Ectodermal cell (in vitro differentiated cells): ENCODE data around the gene TMEM250.
"Not testable (repeated sequence)": the region's sequence is repeated elsewhere in the genome, so short reads cannot be mapped to it uniquely, and the experiment has no call there.

Source experiments
- H3K27ac ChIP-seq: 2 replicates; pipeline ENCODE4 v1.7.0; 2013; ENCODE audit warnings: mild to moderate bottlenecking, low read depth, low read length; ENCODE audit not compliant: insufficient read depth, poor library complexity, severe bottlenecking
- H3K27me3 ChIP-seq: 2 replicates; pipeline ENCODE4 v1.7.0; 2013; ENCODE audit warnings: mild to moderate bottlenecking, low read length; ENCODE audit not compliant: insufficient read depth, control insufficient read depth, poor library complexity, severe bottlenecking
- H3K36me3 ChIP-seq: one replicate; pipeline ENCODE4 v1.7.0; 2013; ENCODE audit warnings: low read length; ENCODE audit not compliant: control insufficient read depth, insufficient read depth
- H3K4me1 ChIP-seq: one replicate; pipeline ENCODE4 v1.7.0; 2013; ENCODE audit warnings: low read length; ENCODE audit not compliant: control insufficient read depth, insufficient read depth
- H3K4me3 ChIP-seq: 2 replicates; pipeline ENCODE4 v1.7.0; 2013; ENCODE audit warnings: low read depth, low read length, control low read depth; ENCODE audit not compliant: insufficient read depth
- H3K9me3 ChIP-seq: 2 replicates; pipeline ENCODE4 v1.7.0; 2013; ENCODE audit warnings: mild to moderate bottlenecking, low read length, moderate library complexity; ENCODE audit not compliant: control insufficient read depth
- WGBS, 2 experiments: methylation state at CpG; one replicate each; pipeline ENCODE4 v1.1.7; 2013; ENCODE audit warnings: missing lambda C conversion rate in 2 of 2; 5-methylcytosine and 5-hydroxymethylcytosine counted together

Gene TMEM250

GRCh38 chr9:136153381-136154065 is 34.8 kb upstream of the TMEM250 start:
- Histone ChIP-seq H3K27ac (no peak overlapping the region), H3K27me3 (peaks cover 25% of the 10 kb centered on the region), H3K4me3 (no peak overlapping the region), H3K9me3 (no peaks in the 10 kb centered on the region), H3K4me1 (peaks cover 9% of the 10 kb centered on the region), H3K36me3 (no peaks in the 10 kb centered on the region)
- 85 to 87% methylated on average over 23 to 24 of the region's 24 CpGs for WGBS, 2 experiments

DNA sequence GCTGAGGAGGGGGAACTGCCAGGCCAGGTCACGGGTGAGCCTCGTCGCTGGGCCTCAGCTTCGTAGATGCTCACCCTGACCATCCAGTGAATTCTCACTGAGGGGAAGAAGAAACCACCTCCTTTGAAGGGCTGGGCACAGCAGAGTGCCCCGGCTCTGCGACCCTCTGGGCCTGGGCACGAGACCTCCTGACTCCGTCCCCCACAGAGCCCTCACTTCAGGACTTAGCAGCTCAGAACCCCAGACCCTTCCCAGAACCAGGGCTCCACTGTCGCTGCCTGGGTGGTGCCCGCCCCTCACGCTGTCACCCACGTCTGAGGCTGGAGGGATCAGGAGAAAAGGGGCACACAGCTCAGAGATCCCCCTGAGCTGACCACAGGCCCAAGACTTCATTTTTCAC is 34.3 kb upstream of the TMEM250 start:
- no peaks in the 10 kb centered on the region for H3K36me3 ChIP-seq
- H3K27ac ChIP-seq, result no peak overlapping the region
- H3K4me1 ChIP-seq, result peaks cover 15% of the 10 kb centered on the region
- H3K9me3 ChIP-seq, result no peaks in the 10 kb centered on the region
- WGBS, 2 experiments, result 93 to 94% methylated on average over 12 of the region's 12 CpGs
- no peak overlapping the region for H3K4me3 ChIP-seq
- peaks cover 25% of the 10 kb centered on the region for H3K27me3 ChIP-seq

DNA sequence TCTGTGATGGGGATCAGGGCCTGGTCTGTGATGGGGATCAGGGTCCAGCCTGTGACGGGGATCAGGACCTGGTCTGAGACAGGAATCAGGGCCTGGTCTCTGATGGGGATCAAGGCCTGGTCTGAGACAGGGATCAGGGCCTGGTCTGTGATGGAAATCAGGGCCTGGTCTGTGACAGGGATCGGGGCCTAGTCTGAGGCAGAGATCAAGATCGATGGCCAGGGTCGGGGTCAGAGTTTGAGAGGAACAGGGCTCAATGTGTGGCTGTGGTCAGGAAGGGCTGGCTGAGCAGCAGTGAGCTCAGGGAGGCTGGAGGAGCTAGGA is 33.8 kb upstream of the TMEM250 start:
- peaks cover 25% of the 10 kb centered on the region for H3K27me3 ChIP-seq
- no peaks in the 10 kb centered on the region for H3K36me3 ChIP-seq
- WGBS, 2 experiments, result 92% methylated on average over 4 of the region's 4 CpGs
- no peak overlapping the region for H3K27ac ChIP-seq
- H3K4me3 ChIP-seq, result no peak overlapping the region
- H3K9me3 ChIP-seq, result no peaks in the 10 kb centered on the region
- H3K4me1 ChIP-seq, result peaks cover 16% of the 10 kb centered on the region

DNA sequence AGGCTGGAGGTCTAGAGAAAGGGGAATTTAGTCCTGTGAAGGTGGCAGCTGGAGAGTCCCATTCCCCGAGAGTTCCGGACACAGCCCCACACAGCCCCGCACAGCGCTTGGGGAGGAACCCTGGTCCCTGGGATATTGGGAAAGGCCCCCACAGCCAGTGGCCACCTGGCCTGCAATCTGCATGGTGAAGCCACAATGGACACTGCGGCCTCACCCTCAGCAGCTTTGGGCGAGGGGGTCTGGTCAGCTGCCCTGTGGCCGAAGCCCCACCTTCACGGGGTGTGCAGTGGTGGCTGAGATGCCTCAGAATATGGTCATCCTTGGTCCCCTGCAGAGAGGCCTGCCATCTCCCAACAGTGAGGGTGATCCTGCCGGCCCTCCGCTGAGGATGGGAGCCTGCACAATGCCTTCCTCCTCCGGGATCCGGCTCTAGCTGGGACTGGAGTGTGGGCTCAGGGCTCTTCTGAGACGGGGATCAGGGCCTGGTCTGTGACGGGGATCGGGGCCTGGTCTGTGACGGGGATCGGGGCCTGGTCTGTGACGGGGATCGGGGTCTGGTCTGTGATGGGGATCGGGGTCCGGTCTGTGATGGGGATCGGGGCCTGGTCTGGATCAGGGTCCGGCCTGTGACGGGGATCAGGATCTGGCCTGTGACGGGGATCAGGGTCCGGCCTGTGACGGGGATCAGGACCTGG is 33.3 kb upstream of the TMEM250 start:
- no peak overlapping the region for H3K4me3 ChIP-seq
- no peaks in the 10 kb centered on the region for H3K9me3 ChIP-seq
- peaks cover 25% of the 10 kb centered on the region for H3K27me3 ChIP-seq
- no peak overlapping the region for H3K27ac ChIP-seq
- peaks cover 16% of the 10 kb centered on the region for H3K4me1 ChIP-seq
- 78 to 79% methylated on average over 27 of the region's 27 CpGs for WGBS, 2 experiments
- no peaks in the 10 kb centered on the region for H3K36me3 ChIP-seq

DNA sequence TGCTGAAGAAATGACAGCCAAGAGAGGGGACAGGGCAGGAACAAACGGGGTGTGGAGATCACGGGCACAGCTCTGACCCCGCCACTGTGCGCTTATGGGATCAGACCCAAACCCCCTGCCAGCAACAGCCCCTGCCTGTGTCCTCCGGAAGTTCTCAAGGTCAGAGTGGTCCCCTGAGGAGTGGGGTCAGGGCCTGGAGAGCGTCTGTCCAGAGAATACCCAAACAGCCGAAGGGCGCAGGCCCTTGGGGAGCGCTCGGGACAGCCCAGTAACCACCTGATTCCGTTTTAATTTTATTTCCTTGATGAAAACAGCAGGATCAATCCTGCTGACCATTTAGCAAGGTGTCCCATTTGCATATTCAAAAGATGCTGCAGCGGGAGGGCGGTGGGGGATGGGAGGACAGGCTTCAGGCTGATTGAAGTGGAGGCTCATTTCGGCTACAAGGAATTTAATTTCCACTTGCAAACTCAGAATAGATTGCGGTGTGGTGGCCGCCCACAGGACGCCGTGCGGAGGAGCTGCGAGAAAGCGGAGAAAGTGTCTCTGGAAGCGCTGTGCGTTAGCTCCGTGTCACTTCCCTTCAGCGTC is 32.6 kb upstream of the TMEM250 start:
- WGBS, 2 experiments, result 15 to 19% methylated on average over 25 of the region's 25 CpGs
- Histone ChIP-seq H3K27me3 (peaks cover 25% of the 10 kb centered on the region), H3K36me3 (no peaks in the 10 kb centered on the region), H3K9me3 (no peaks in the 10 kb centered on the region), H3K27ac (no peak overlapping the region), H3K4me3 (no peak overlapping the region), H3K4me1 (peaks cover 16% of the 10 kb centered on the region)

DNA sequence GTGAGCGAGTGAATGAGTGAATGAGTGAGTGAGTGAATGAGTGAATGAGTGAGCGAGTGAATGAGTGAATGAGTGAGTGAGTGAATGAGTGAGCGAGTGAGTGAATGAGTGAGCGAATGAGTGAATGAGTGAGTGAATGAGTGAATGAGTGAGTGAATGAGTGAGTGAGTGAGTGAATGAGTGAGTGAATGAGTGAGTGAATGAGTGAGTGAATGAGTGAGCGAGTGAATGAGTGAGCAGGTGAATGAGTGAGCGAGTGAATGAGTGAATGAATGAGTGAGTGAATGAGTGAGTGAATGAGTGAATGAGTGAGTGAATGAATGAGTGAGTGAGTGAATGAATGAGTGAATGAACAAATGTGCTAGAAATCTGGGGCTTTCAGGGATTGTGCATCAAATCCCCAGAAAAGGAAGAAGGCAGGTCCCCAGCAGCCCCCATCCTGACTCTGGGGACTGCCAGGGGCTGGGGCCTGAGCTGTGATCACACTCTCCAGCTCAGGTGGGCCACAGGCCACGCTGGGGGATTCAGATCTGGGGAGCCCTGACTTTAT is 32.1 kb upstream of the TMEM250 start:
- H3K27me3 ChIP-seq, result peaks cover 25% of the 10 kb centered on the region
- 83 to 84% methylated on average over 7 of the region's 7 CpGs for WGBS, 2 experiments
- not testable (repeated sequence) for H3K9me3 ChIP-seq, H3K36me3 ChIP-seq, H3K4me3 ChIP-seq, H3K27ac ChIP-seq
- H3K4me1 ChIP-seq, result peaks cover 16% of the 10 kb centered on the region

- Histone ChIP-seq H3K9me3 (no peaks in the 10 kb centered on the region), H3K4me3 (no peak overlapping the region), H3K36me3 (no peaks in the 10 kb centered on the region), H3K27me3 (peaks cover 25% of the 10 kb centered on the region), H3K27ac (no peak overlapping the region), H3K4me1 (peaks cover 16% of the 10 kb centered on the region)
- 93 to 94% methylated on average over 9 of the region's 9 CpGs for WGBS, 2 experiments
Observed at GRCh38 chr9:136149853-136150252, 31.2 kb upstream of the TMEM250 start.

DNA sequence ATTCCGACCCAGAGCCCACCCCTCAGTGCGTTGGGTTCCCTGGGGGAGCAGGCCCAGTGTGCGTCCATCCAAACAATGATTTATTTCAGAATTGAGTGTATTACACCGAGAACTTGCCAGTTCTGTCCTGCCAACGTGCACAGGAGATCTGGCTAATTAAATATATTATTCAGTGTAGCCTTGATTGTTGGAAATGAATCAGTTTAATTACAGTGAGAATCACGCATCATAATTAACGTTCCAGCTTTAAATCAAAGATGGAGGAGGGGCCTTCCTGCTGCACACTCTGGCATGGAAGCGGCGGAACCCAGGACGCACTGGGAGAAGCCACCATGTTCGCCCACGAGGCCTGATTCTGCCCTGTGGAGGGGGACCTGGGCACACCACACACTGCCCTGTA is 30.7 kb upstream of the TMEM250 start:
- peaks cover 25% of the 10 kb centered on the region for H3K27me3 ChIP-seq
- peaks cover 16% of the 10 kb centered on the region for H3K4me1 ChIP-seq
- 88 to 90% methylated on average over 12 of the region's 12 CpGs for WGBS, 2 experiments
- H3K36me3 ChIP-seq, result no peaks in the 10 kb centered on the region
- H3K9me3 ChIP-seq, result no peaks in the 10 kb centered on the region
- H3K27ac ChIP-seq, result no peak overlapping the region
- H3K4me3 ChIP-seq, result no peak overlapping the region

- H3K27ac ChIP-seq, result no peak overlapping the region
- no peak overlapping the region for H3K4me3 ChIP-seq
- no peaks in the 10 kb centered on the region for H3K36me3 ChIP-seq
- no peaks in the 10 kb centered on the region for H3K9me3 ChIP-seq
- peaks cover 25% of the 10 kb centered on the region for H3K27me3 ChIP-seq
- peaks cover 16% of the 10 kb centered on the region for H3K4me1 ChIP-seq
- 89 to 90% methylated on average over 14 of the region's 14 CpGs for WGBS, 2 experiments
Observed at GRCh38 chr9:136148766-136149165, 30.1 kb upstream of the TMEM250 start.
